OCI-LY3 (cell line): ENCODE measurements around the gene RBM25.

Experiments used
- H2AFZ ChIP-seq: fragments of 200-600, 300-600 bp; shearing (Covaris generic); 2 replicates; pipeline ENCODE4 v1.6.0; 2014; ENCODE audit warnings: antibody characterized with exemption, low read depth, low read length
- H3K27ac ChIP-seq: fragments of 200-600, 300-600 bp; sonication (generic); 2 replicates; pipeline ENCODE4 v1.5.1; 2014; ENCODE audit warnings: mild to moderate bottlenecking, low read length, moderate library complexity, mixed read lengths
- H3K27me3 ChIP-seq: fragments of 200-600, 300-600 bp; sonication (generic); 2 replicates; pipeline ENCODE4 v1.6.1; 2014; ENCODE audit warnings: low read depth, low read length, mixed read lengths
- H3K36me3 ChIP-seq: fragments of 200-600, 300-600 bp; sonication (generic); replicated peaks from 2 replicates; pipeline ENCODE3; 2014; ENCODE audit warnings: low read depth, low read length, mixed read lengths
- H3K4me1 ChIP-seq: fragments of 300-600, 200-600 bp; sonication (generic); 2 replicates; pipeline ENCODE4 v1.6.1; 2014; ENCODE audit warnings: low read length, mixed read lengths
- H3K4me2 ChIP-seq: fragments of 200-600, 300-600 bp; sonication (generic); 2 replicates; pipeline ENCODE4 v1.6.1; 2014; ENCODE audit warnings: low read length, mixed read lengths
- H3K4me3 ChIP-seq: fragments of 300-600, 200-600 bp; sonication (generic); 2 replicates; pipeline ENCODE4 v1.5.1; 2014; ENCODE audit warnings: antibody characterized with exemption, mild to moderate bottlenecking, low read length, moderate library complexity
- H3K79me2 ChIP-seq: fragments of 300-600, 200-600 bp; shearing (Covaris generic); 2 replicates; pipeline ENCODE4 v1.6.1; 2014; ENCODE audit warnings: mild to moderate bottlenecking, low read length, mixed read lengths
- H3K9ac ChIP-seq: fragments of 300-600, 200-600 bp; shearing (Covaris generic); 2 replicates; pipeline ENCODE4 v1.6.0; 2014; ENCODE audit warnings: mild to moderate bottlenecking, low read length, moderate library complexity
- H3K9me3 ChIP-seq: fragments of 200-600, 300-600 bp; shearing (Covaris generic); 2 replicates; pipeline ENCODE4 v1.6.1; 2014; ENCODE audit warnings: low read length, mixed read lengths; ENCODE audit not compliant: insufficient read depth
- H4K20me1 ChIP-seq: fragments of 200-600, 300-600 bp; sonication (generic); 2 replicates; pipeline ENCODE4 v1.6.1; 2016; ENCODE audit warnings: low read length, mixed read lengths; ENCODE audit not compliant: insufficient read depth
- EZH2phosphoT487 ChIP-seq: fragments of 200-600 bp; shearing (Covaris generic); IDR thresholded peaks from 2 replicates; pipeline ENCODE4 v1.6.1; 2018; ENCODE audit warnings: antibody characterized with exemption, mixed run types, low read depth
- TF ChIP-seq, protein P1 (sequence below): fragments of 200-600, 300-600 bp; sonication (generic); IDR thresholded peaks from 2 replicates; pipeline ENCODE4 v1.5.1; 2014; ENCODE audit warnings: antibody characterized with exemption, low read length, low read depth

The RBM25 gene

DNA sequence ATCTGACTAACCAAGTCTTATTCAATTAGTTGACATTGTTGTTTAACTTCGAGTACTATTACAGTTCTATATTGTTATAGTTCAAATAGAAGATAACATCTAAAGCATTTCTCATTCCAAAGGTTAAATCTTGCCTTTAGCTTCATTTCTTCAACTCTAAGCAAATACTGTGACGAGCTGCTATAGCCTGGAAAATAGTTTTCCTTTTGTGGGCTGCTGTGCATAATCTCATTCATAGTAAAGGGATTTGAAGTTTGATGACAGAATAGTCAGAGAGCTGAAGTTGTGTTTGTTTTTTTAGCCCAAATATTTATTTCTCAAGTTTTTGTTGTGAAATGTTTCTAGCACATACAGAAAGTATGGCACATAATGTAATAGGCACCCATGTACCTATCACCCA lies 91.4 kb downstream of the RBM25 start:
- H2AFZ ChIP-seq: no peak overlapping the region
- no peaks in the 10 kb centered on the region for H3K4me1 ChIP-seq
- H3K36me3 ChIP-seq: peaks cover 20% of the 10 kb centered on the region
- H3K4me2 ChIP-seq: no peak overlapping the region
- no peak overlapping the region for H3K9ac ChIP-seq
- H4K20me1 ChIP-seq: peaks cover 2% of the 10 kb centered on the region; the same call in 1 of the 2 replicates
- H3K4me3 ChIP-seq: no peak overlapping the region
- no peak for TF ChIP-seq EZH2phosphoT487
- TF ChIP-seq, protein P1, sequence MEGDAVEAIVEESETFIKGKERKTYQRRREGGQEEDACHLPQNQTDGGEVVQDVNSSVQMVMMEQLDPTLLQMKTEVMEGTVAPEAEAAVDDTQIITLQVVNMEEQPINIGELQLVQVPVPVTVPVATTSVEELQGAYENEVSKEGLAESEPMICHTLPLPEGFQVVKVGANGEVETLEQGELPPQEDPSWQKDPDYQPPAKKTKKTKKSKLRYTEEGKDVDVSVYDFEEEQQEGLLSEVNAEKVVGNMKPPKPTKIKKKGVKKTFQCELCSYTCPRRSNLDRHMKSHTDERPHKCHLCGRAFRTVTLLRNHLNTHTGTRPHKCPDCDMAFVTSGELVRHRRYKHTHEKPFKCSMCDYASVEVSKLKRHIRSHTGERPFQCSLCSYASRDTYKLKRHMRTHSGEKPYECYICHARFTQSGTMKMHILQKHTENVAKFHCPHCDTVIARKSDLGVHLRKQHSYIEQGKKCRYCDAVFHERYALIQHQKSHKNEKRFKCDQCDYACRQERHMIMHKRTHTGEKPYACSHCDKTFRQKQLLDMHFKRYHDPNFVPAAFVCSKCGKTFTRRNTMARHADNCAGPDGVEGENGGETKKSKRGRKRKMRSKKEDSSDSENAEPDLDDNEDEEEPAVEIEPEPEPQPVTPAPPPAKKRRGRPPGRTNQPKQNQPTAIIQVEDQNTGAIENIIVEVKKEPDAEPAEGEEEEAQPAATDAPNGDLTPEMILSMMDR: no peak
- no peak overlapping the region for H3K27ac ChIP-seq
- H3K79me2 ChIP-seq: peaks cover 18% of the 10 kb centered on the region
- no peaks in the 10 kb centered on the region for H3K9me3 ChIP-seq
- H3K27me3 ChIP-seq: no peaks in the 10 kb centered on the region

DNA sequence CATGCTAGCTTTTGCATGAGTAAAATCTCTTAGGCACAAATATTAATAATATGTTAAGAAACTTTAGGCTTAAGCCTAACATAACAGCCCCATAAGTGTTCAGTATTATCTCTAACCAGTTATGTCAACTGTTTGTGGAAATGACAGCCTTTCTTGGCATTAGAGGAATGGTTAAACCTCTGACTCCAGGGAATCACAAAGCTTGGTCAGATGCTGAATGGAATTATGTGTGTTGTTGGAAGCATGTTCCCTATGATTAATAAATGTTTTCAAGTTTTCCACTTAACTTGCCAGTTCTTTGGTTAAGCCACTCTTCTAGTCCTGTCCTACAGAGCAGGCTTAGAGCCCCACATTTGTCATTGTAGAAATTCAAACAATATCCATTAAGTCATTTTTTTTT lies 94.9 kb downstream of the RBM25 start:
- Histone ChIP-seq H3K4me3 (no peak overlapping the region), H4K20me1 (no peaks in the 10 kb centered on the region), H3K9me3 (no peaks in the 10 kb centered on the region), H3K4me2 (no peak overlapping the region), H3K36me3 (peaks cover 19% of the 10 kb centered on the region), H3K27me3 (no peaks in the 10 kb centered on the region), H2AFZ (no peak overlapping the region), H3K27ac (no peak overlapping the region), H3K79me2 (no peaks in the 10 kb centered on the region), H3K9ac (no peak overlapping the region), H3K4me1 (no peaks in the 10 kb centered on the region)
- TF ChIP-seq, protein P1: no peak
- TF ChIP-seq EZH2phosphoT487: no peak

DNA sequence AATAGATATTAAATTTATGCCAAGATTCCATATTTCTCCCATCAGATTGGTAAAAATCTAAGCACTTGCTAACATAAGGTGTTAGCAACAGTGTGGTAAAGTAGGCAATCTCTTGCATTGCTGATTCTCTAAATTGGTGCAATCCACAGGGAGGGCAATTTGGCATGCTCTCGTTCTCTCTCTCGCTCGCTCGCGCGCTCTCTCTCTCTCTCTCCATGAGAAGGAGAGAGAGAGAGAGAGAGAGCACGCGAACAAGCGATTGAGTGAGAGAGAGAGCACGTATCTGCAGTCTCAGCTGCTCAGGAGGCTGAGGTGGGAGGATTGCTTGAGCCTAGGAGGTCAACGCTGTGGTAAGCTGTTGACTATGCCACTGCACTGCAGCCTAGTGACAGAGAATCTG lies 103.9 kb downstream of the RBM25 start:
- Histone ChIP-seq H3K4me1 (no peaks in the 10 kb centered on the region), H4K20me1 (no peaks in the 10 kb centered on the region), H3K36me3 (peaks cover 16% of the 10 kb centered on the region), H3K4me2 (no peak overlapping the region), H3K27ac (no peak overlapping the region), H3K9me3 (no peaks in the 10 kb centered on the region), H3K27me3 (no peaks in the 10 kb centered on the region), H3K4me3 (no peak overlapping the region), H3K79me2 (no peaks in the 10 kb centered on the region), H3K9ac (no peak overlapping the region), H2AFZ (no peak overlapping the region)
- TF ChIP-seq, protein P1: no peak
- no peak for TF ChIP-seq EZH2phosphoT487

DNA sequence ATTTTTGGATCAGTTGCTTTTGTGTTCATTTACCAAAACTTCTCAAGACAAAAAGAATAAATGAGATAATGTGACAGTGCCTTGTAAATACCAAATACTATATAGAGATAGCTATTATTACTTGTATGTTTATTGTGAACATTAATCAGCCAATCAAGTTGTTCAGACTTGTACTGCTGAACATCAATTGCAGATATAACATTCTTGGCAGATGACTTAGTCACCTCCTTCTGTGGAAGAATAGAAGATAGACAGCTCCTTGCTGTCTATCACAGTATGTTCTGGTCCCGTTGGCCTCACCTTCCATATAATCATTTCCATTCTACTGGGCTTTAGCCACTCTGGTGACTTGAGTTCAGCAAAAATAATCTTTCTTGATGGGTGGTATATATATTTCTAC lies 108.1 kb downstream of the RBM25 start:
- TF ChIP-seq, protein P1: no peak
- TF ChIP-seq EZH2phosphoT487: no peak
- Histone ChIP-seq H3K36me3 (peaks cover 16% of the 10 kb centered on the region), H4K20me1 (no peaks in the 10 kb centered on the region; the same call in 1 of the 2 replicates), H3K27ac (no peak overlapping the region), H3K9ac (no peak overlapping the region), H3K4me3 (no peak overlapping the region), H3K9me3 (no peaks in the 10 kb centered on the region), H2AFZ (no peak overlapping the region), H3K4me1 (no peaks in the 10 kb centered on the region), H3K4me2 (no peak overlapping the region), H3K27me3 (no peaks in the 10 kb centered on the region), H3K79me2 (no peaks in the 10 kb centered on the region)
